Ammon's horn (tissue), 1 donor: ENCODE data around the gene ARHGEF2.
"Not testable (repeated sequence)": the region's sequence is repeated elsewhere in the genome, so short reads cannot be mapped to it uniquely, and the experiment has no call there.

ENCODE experiments used
- DNase-seq: peaks from one replicate; pipeline ENCODE4 v3.0.0-alpha.2; 2016; ENCODE audit warnings: low spot score

ARHGEF2 gene

GRCh38 chr1:155942578-155943141 lies 35.7 kb downstream of the ARHGEF2 start:
- no peak for DNase-seq

- DNase-seq, result no peak
Observed at GRCh38 chr1:155941845-155942531, 36.4 kb downstream of the ARHGEF2 start.

GRCh38 chr1:155940993-155941844 lies 37.1 kb downstream of the ARHGEF2 start, which contains the start of gene RXFP4:
Gene RXFP4 (plus strand): TSS chr1:155941638. CDS start chr1:155941710, 72 bp downstream.
- DNase-seq, result no peak

- no peak for DNase-seq
Observed at GRCh38 chr1:155940482-155940992, 37.8 kb downstream of the ARHGEF2 start.

GRCh38 chr1:155938220-155938627 lies 40.1 kb downstream of the ARHGEF2 start:
- peak; percentile 83 for DNase-seq

GRCh38 chr1:155934936-155935590 lies 43.3 kb downstream of the ARHGEF2 start:
- DNase-seq, result peak; percentile 22

GRCh38 chr1:155934097-155934935 lies 44.0 kb downstream of the ARHGEF2 start, which contains the start of gene KHDC4:
Gene KHDC4 (minus strand): TSS chr1:155934413. CDS start chr1:155934373, 40 bp downstream.
- DNase-seq, result peak; percentile 100

- no peak for DNase-seq
Observed at GRCh38 chr1:155933591-155934096, 44.7 kb downstream of the ARHGEF2 start.

GRCh38 chr1:155932487-155932886 lies 45.9 kb downstream of the ARHGEF2 start:
- DNase-seq, result no peak

- DNase-seq, result no peak
Observed at GRCh38 chr1:155932081-155932480, 46.3 kb downstream of the ARHGEF2 start.

- DNase-seq, result no peak
Observed at GRCh38 chr1:155931332-155932038, 46.9 kb downstream of the ARHGEF2 start.

- not testable (repeated sequence) for DNase-seq
Observed at GRCh38 chr1:155930725-155931124, 47.6 kb downstream of the ARHGEF2 start.

GRCh38 chr1:155929057-155929456 lies 49.3 kb downstream of the ARHGEF2 start:
- no peak for DNase-seq

- DNase-seq, result no peak
Observed at GRCh38 chr1:155925506-155925905, 52.8 kb downstream of the ARHGEF2 start.

- DNase-seq, result no peak
Observed at GRCh38 chr1:155920717-155921116, 57.6 kb downstream of the ARHGEF2 start.

GRCh38 chr1:155919801-155920200 lies 58.5 kb downstream of the ARHGEF2 start:
- DNase-seq, result no peak

- DNase-seq, result no peak
Observed at GRCh38 chr1:155918660-155919059, 59.7 kb downstream of the ARHGEF2 start.

GRCh38 chr1:155913969-155914757 lies 64.2 kb downstream of the ARHGEF2 start:
- DNase-seq, result no peak

- DNase-seq, result no peak
Observed at GRCh38 chr1:155912056-155912536, 66.3 kb downstream of the ARHGEF2 start.
